Endothelial cell of umbilical vein (primary cell): ENCODE measurements around the gene SPPL2C. TPM values are rescaled to one million over a fixed set of nuclear protein-coding genes. Genes with fewer than 3 reads are reported as not detected.

Source experiments
- BruUV-seq: library from RNA; stranded (reverse); fragments of 400-500 nt; replicated peaks from 2 replicates; lab custom pipeline; 2021; lab: Mats Ljungman, UMichigan
- CTCF ChIA-PET: fragments of 300-600, 350-600 bp; sonication (Branson Sonifier 250); formaldehyde crosslinking; loops from one replicate; lab custom pipeline; 2021; ENCODE audit warnings: antibody characterized with exemption, inconsistent platforms; lab: Charles Lee
- POLR2A ChIA-PET: fragments of 300-600, 350-600 bp; sonication (Branson Sonifier 250); formaldehyde crosslinking; loops from one replicate; lab custom pipeline; 2021; ENCODE audit warnings: antibody characterized with exemption, inconsistent platforms; lab: Charles Lee
- DNase-seq: peaks from one replicate; pipeline ENCODE4 v3.0.0-alpha.2; 2011; ENCODE audit warnings: low read depth, low spot score
- FAIRE-seq: peaks from 2 replicates; lab custom pipeline; 2011; peaks lifted over from hg19 to GRCh38; lab: Jason Lieb, UNC
- H2AFZ ChIP-seq: 2 replicates; pipeline ENCODE4 v1.6.0; 2012; ENCODE audit warnings: low read depth, low read length, control low read depth, inconsistent platforms
- H3K27ac ChIP-seq: 2 replicates; pipeline ENCODE4 v1.5.1; 2011; ENCODE audit warnings: low read depth, mild to moderate bottlenecking, control low read depth, low read length, moderate library complexity; ENCODE audit not compliant: insufficient read depth
- H3K27me3 ChIP-seq, 2 experiments: 2 replicates each; pipeline versions ENCODE4 v1.6.0 to v1.6.1; 2011; ENCODE audit warnings: low read length in 2 of 2, mixed read lengths in 1 of 2; ENCODE audit not compliant: control insufficient read depth in 2 of 2, insufficient read depth in 2 of 2
- H3K36me3 ChIP-seq, 2 experiments: 2 replicates in 1 of 2; 3 replicates in 1 of 2; pipeline ENCODE4 v1.5.1; 2011; ENCODE audit warnings: low read length in 2 of 2, mild to moderate bottlenecking in 1 of 2, moderate library complexity in 1 of 2; ENCODE audit not compliant: control insufficient read depth in 2 of 2, insufficient read depth in 2 of 2; ENCODE audit errors: extremely low read depth in 1 of 2
- H3K4me1 ChIP-seq: 3 replicates; pipeline ENCODE4 v1.5.1; 2011; ENCODE audit warnings: mild to moderate bottlenecking, low read length; ENCODE audit not compliant: control insufficient read depth, insufficient read depth; ENCODE audit errors: extremely low read depth
- H3K4me2 ChIP-seq: 2 replicates; pipeline ENCODE4 v1.6.1; 2011; ENCODE audit warnings: low read length, control low read depth, mixed read lengths; ENCODE audit not compliant: insufficient read depth
- H3K4me3 ChIP-seq, 3 experiments: fragments of 200-600 bp in 1 of 3; sonication (generic), shearing (Covaris generic) in 1 of 3; replicated peaks in 1 of 3; 2 replicates each; pipeline ENCODE4 v1.5.1; 2011 to 2016; ENCODE audit warnings: control low read depth in 3 of 3, low read length in 3 of 3, mild to moderate bottlenecking in 2 of 3, inconsistent platforms in 1 of 3, low read depth in 1 of 3, moderate library complexity in 1 of 3; ENCODE audit not compliant: insufficient read depth in 1 of 3
- H3K79me2 ChIP-seq: 2 replicates; pipeline ENCODE4 v1.6.0; 2012; ENCODE audit warnings: low read length, inconsistent platforms; ENCODE audit not compliant: control insufficient read depth, insufficient read depth
- H3K9ac ChIP-seq: replicated peaks from 2 replicates; pipeline ENCODE3; 2011; ENCODE audit warnings: low read length, control low read depth; ENCODE audit not compliant: insufficient read depth; ENCODE audit errors: extremely low read depth
- H3K9me1 ChIP-seq: replicated peaks from 3 replicates; pipeline ENCODE4 v1.6.0; 2011; ENCODE audit warnings: mild to moderate bottlenecking, low read length; ENCODE audit not compliant: control insufficient read depth, insufficient read depth; ENCODE audit errors: extremely low read depth
- H3K9me3 ChIP-seq: replicated peaks from 2 replicates; pipeline ENCODE4 v1.5.1; 2012; ENCODE audit warnings: low read length, inconsistent platforms; ENCODE audit not compliant: control insufficient read depth, insufficient read depth
- H4K20me1 ChIP-seq: replicated peaks from 2 replicates; pipeline ENCODE3; 2011; ENCODE audit warnings: mild to moderate bottlenecking, low read length; ENCODE audit not compliant: control insufficient read depth, insufficient read depth; ENCODE audit errors: extremely low read depth
- CTCF ChIP-seq, 2 donors: IDR thresholded peaks; 1 replicate in 1 of 2; 2 replicates in 1 of 2; pipeline ENCODE4 v1.5.1; 2011; ENCODE audit warnings: low read length in 2 of 2, mild to moderate bottlenecking in 2 of 2, moderate library complexity in 2 of 2, control low read depth in 1 of 2, inconsistent platforms in 1 of 2, low read depth in 1 of 2; ENCODE audit not compliant: insufficient read depth in 1 of 2; ENCODE audit errors: extremely low read depth in 1 of 2
- EZH2 ChIP-seq: IDR thresholded peaks from 2 replicates; pipeline ENCODE4 v1.6.1; 2012; ENCODE audit warnings: borderline replicate concordance, low read depth, mild to moderate bottlenecking, moderate library complexity, low read length, inconsistent platforms; ENCODE audit not compliant: severe bottlenecking
- FOS ChIP-seq: IDR thresholded peaks from 2 replicates; pipeline ENCODE4 v1.6.1; 2011; ENCODE audit warnings: mild to moderate bottlenecking, low read length, moderate library complexity, borderline replicate concordance; ENCODE audit not compliant: insufficient read depth
- GATA2 ChIP-seq: IDR thresholded peaks from 2 replicates; pipeline ENCODE4 v1.7.0; 2011; ENCODE audit warnings: low read depth, mild to moderate bottlenecking, moderate library complexity, mixed read lengths, low read length; ENCODE audit not compliant: insufficient read length, insufficient read depth
- JUN ChIP-seq: IDR thresholded peaks from 2 replicates; pipeline ENCODE4 v1.6.1; 2011; ENCODE audit warnings: borderline replicate concordance, low read depth; ENCODE audit not compliant: insufficient read length, insufficient read depth
- MAX ChIP-seq: IDR thresholded peaks from 2 replicates; pipeline ENCODE4 v1.6.1; 2011; ENCODE audit not compliant: insufficient read depth, insufficient read length
- MYC ChIP-seq: IDR thresholded peaks from one replicate; pipeline ENCODE4 v1.6.1; 2011; ENCODE audit warnings: mild to moderate bottlenecking, low read depth, low read length
- POLR2A ChIP-seq: IDR thresholded peaks from 2 replicates; pipeline ENCODE4 v1.6.1; 2012; ENCODE audit warnings: low read depth, mild to moderate bottlenecking, control low read depth, low read length
- POLR2AphosphoS5 ChIP-seq: IDR thresholded peaks from 2 replicates; pipeline ENCODE4 v1.6.1; 2012; ENCODE audit warnings: low read depth, mild to moderate bottlenecking, control low read depth, low read length, moderate library complexity; ENCODE audit not compliant: insufficient read depth
- dilution Hi-C: fragments of 300-500 bp; cut with MboI; formaldehyde crosslinking; loops from one replicate; pipeline ENCODE4 v1.15.0; 2019; ENCODE audit warnings: low sequenced_read_pairs; ENCODE audit not compliant: extremely low pct_ligation_motif_present
- intact Hi-C: fragments of 100-400 bp; cut with micrococcal nuclease; formaldehyde crosslinking; loops from one replicate; pipeline ENCODE4 v1.10.0; 2022
- polyA plus RNA-seq, 4 experiments: library from polyadenylated mRNA; depleted of rRNA in 3 of 4; stranded (reverse) in 3 of 4; unstranded in 1 of 4; fragments of >200 nt; gene quantifications; 2 replicates each; pipeline versions ENCODE4 v1.2.1 to v1.2.3, GENCODE V29; 2011 to 2012; ENCODE audit warnings: missing spikeins in 1 of 4
- total RNA-seq: library from RNA; stranded (reverse); gene quantifications from 2 replicates; pipeline ENCODE4 v1.2.3, GENCODE V29; 2021

The SPPL2C gene
- total and polyA plus RNA-seq, 2 donors (not counting 3 experiments of a cell fraction or from before 2014, with no cell fraction given), result not detected

GRCh38 chr17:45837187-45837586, 7.5 kb upstream of the SPPL2C start:
- H3K4me2 ChIP-seq, result no peak overlapping the region
- intact Hi-C loops (loop anchor here (10.0 kb wide), 1 partner anchor 442 kb away; no protein-coding TSS in a partner anchor), dilution Hi-C loops (no loop called here)
- no peaks in the 10 kb centered on the region for H3K27me3 ChIP-seq
- H3K4me1 ChIP-seq, result no peaks in the 10 kb centered on the region
- no peak overlapping the region for H2AFZ ChIP-seq
- H3K9me3 ChIP-seq, result no peaks in the 10 kb centered on the region
- H4K20me1 ChIP-seq, result no peaks in the 10 kb centered on the region
- no peak for DNase-seq
- no peaks in the 10 kb centered on the region for H3K36me3 ChIP-seq
- CTCF ChIA-PET, result interaction anchor here (1.8 to 4.1 kb wide), 3 partner anchors 15 to 197 kb away, joined by 5 to 33 read pairs (median 23); no protein-coding TSS in a partner anchor
- H3K9ac ChIP-seq, result no peak overlapping the region
- H3K9me1 ChIP-seq, result no peaks in the 10 kb centered on the region
- H3K79me2 ChIP-seq, result no peaks in the 10 kb centered on the region
- no peak for FAIRE-seq
- H3K27ac ChIP-seq, result no peak overlapping the region
- no peak for TF ChIP-seq EZH2
- TF ChIP-seq MAX, result no peak
- no peak for TF ChIP-seq JUN
- TF ChIP-seq GATA2, result no peak
- no peak for TF ChIP-seq POLR2AphosphoS5
- TF ChIP-seq FOS, result no peak
- TF ChIP-seq MYC, result no peak
- TF ChIP-seq CTCF (IDR thresholded peaks at IDR 0.05; ENCODE audit: extremely low read depth in 1 of 2, insufficient read depth in 1 of 2, low read depth in 1 of 2, low read length in 2 of 2), result no peak
- no peak for TF ChIP-seq POLR2A
- H3K4me3 ChIP-seq, result no peak overlapping the region
- no TSS peak for BruUV-seq
- POLR2A ChIA-PET, result no interaction called here
